Neutrophil (primary cell): ENCODE results near the gene GRIK3.

ENCODE experiments used
- H3K27ac ChIP-seq: fragments of 200-600 bp; sonication (generic); 2 replicates; pipeline ENCODE4 v1.5.1; 2016; ENCODE audit warnings: mild to moderate bottlenecking, moderate library complexity
- H3K27me3 ChIP-seq: fragments of 200-600 bp; sonication (generic); 2 replicates; pipeline ENCODE4 v1.6.0; 2016; ENCODE audit warnings: mild to moderate bottlenecking
- H3K36me3 ChIP-seq: fragments of 200-600 bp; sonication (generic); 2 replicates; pipeline ENCODE4 v1.5.1; 2017
- H3K4me1 ChIP-seq, 2 experiments: fragments of 200-600 bp in 1 of 2; sonication (generic) in 1 of 2; 1 replicate in 1 of 2; 2 replicates in 1 of 2; pipeline versions ENCODE4 v1.5.1 to v1.6.1; 2013 to 2016; ENCODE audit warnings: low read depth in 1 of 2, low read length in 1 of 2, mild to moderate bottlenecking in 1 of 2, moderate library complexity in 1 of 2; ENCODE audit not compliant: control insufficient read depth in 1 of 2, insufficient read depth in 1 of 2
- H3K4me3 ChIP-seq, 2 experiments: fragments of 200-600 bp in 1 of 2; sonication (generic) in 1 of 2; 1 replicate in 1 of 2; 2 replicates in 1 of 2; pipeline ENCODE4 v1.5.1; 2013 to 2016; ENCODE audit warnings: low read depth in 1 of 2, low read length in 1 of 2, mild to moderate bottlenecking in 1 of 2, moderate library complexity in 1 of 2
- H3K9me3 ChIP-seq: fragments of 200-600 bp; sonication (generic); 2 replicates; pipeline ENCODE4 v1.5.1; 2016
- TF ChIP-seq, protein P1 (sequence below): fragments of 200-600 bp; sonication (generic); IDR thresholded peaks from 2 replicates; pipeline ENCODE4 v1.5.1; 2016; ENCODE audit warnings: antibody characterized with exemption

The GRIK3 gene

DNA sequence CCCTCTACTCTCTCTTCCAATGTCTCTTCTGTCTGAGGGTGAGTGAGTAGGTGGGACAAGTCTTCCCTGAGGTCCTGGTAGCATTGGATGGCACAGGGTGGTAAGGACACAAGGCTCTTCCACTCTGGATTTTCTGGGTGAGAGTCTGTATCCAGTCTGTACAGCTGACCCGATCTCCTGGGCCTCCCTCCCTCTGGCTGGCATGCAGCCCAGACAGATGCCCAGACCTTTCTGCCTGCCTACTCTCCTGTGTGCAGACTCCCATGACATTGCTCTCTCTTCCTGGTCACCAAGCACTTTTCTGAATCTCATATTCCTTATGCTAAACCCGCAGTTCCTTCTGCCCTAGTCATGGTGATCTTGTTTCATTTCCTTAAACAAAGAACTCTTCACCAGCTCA lies 100.3 kb downstream of the GRIK3 start:
- no peak overlapping the region for H3K4me3 ChIP-seq
- no peaks in the 10 kb centered on the region for H3K9me3 ChIP-seq
- TF ChIP-seq, protein P1, sequence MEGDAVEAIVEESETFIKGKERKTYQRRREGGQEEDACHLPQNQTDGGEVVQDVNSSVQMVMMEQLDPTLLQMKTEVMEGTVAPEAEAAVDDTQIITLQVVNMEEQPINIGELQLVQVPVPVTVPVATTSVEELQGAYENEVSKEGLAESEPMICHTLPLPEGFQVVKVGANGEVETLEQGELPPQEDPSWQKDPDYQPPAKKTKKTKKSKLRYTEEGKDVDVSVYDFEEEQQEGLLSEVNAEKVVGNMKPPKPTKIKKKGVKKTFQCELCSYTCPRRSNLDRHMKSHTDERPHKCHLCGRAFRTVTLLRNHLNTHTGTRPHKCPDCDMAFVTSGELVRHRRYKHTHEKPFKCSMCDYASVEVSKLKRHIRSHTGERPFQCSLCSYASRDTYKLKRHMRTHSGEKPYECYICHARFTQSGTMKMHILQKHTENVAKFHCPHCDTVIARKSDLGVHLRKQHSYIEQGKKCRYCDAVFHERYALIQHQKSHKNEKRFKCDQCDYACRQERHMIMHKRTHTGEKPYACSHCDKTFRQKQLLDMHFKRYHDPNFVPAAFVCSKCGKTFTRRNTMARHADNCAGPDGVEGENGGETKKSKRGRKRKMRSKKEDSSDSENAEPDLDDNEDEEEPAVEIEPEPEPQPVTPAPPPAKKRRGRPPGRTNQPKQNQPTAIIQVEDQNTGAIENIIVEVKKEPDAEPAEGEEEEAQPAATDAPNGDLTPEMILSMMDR: no peak
- no peak overlapping the region for H3K27ac ChIP-seq
- H3K4me1 ChIP-seq: no peaks in the 10 kb centered on the region
- H3K36me3 ChIP-seq: no peaks in the 10 kb centered on the region
- H3K27me3 ChIP-seq: peaks cover 27% of the 10 kb centered on the region

DNA sequence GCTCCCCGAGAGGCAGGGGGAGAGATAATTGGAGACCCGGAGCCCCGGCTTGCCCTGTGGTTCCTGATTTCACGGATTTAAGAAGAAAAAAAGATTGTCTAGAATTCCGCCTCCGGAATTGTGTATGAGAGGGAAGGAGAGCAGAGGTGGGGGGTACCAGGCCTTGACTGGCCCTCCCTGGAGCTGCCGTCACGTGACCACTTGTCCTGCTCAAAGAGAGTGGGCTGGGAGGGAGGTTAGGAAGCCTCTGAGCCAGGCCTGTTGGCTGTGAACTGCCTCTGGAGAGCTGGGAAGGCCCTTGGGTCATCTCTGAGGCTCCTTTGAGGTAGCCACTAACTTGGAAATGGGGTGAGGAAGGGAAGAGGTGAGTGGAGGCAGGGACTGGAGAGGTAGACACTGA lies 106.5 kb downstream of the GRIK3 start:
- H3K9me3 ChIP-seq: no peaks in the 10 kb centered on the region
- H3K27me3 ChIP-seq: peaks cover 16% of the 10 kb centered on the region
- H3K4me1 ChIP-seq: no peaks in the 10 kb centered on the region
- TF ChIP-seq, protein P1: no peak
- H3K4me3 ChIP-seq: no peak overlapping the region
- no peak overlapping the region for H3K27ac ChIP-seq
- no peaks in the 10 kb centered on the region for H3K36me3 ChIP-seq

DNA sequence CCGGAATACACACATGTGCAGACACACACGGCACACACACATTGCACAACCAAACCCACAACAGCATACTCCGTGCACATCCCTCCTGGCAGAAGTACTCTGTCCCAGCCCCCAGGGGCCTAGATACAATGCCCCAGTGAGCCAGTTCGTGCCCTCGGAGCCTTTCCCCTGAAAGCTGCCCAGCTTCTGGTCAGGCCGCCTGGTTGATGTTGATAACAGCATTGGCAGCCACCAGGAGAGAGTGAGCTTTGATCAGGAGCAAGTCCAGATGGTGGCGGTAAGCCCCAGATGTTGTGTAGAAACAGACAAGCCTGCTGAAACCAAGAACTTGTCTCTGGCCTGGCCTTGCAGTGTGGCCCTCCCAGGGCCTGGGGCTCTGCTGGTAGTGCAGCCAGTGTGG lies 109.1 kb downstream of the GRIK3 start:
- Histone ChIP-seq H3K4me1 (no peaks in the 10 kb centered on the region), H3K9me3 (no peaks in the 10 kb centered on the region), H3K27me3 (no peaks in the 10 kb centered on the region), H3K36me3 (no peaks in the 10 kb centered on the region), H3K4me3 (no peak overlapping the region), H3K27ac (no peak overlapping the region)
- TF ChIP-seq, protein P1: no peak

DNA sequence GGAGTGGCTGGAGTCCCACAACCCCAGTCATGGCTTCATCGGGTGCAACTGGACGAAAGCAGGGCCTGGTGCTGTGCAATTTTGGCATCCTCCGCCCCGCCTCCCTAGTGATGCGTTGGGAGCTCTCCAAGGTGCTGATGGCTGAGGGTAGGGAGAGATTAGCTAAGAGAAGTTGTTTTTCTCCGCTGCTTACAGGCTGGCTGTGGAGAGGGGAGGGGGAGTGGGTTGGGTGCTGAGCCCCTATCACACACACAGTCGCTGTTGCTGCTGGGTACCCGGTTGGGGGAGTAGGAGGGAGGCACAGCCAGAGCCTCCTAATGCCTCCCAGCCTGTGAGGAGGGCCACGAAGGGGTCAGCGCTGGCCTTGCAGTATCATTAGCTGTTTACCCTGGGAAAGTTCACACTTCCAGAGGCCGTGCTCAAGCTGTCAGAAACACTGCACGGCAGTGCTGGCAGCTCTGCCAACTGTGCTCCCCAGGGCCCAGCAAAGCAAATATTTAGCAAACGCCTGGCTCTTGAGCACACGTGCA lies 110.0 kb downstream of the GRIK3 start:
- H3K4me1 ChIP-seq: no peaks in the 10 kb centered on the region
- no peaks in the 10 kb centered on the region for H3K36me3 ChIP-seq
- H3K9me3 ChIP-seq: no peaks in the 10 kb centered on the region
- H3K4me3 ChIP-seq: no peak overlapping the region
- H3K27me3 ChIP-seq: no peaks in the 10 kb centered on the region
- TF ChIP-seq, protein P1: no peak
- no peak overlapping the region for H3K27ac ChIP-seq

DNA sequence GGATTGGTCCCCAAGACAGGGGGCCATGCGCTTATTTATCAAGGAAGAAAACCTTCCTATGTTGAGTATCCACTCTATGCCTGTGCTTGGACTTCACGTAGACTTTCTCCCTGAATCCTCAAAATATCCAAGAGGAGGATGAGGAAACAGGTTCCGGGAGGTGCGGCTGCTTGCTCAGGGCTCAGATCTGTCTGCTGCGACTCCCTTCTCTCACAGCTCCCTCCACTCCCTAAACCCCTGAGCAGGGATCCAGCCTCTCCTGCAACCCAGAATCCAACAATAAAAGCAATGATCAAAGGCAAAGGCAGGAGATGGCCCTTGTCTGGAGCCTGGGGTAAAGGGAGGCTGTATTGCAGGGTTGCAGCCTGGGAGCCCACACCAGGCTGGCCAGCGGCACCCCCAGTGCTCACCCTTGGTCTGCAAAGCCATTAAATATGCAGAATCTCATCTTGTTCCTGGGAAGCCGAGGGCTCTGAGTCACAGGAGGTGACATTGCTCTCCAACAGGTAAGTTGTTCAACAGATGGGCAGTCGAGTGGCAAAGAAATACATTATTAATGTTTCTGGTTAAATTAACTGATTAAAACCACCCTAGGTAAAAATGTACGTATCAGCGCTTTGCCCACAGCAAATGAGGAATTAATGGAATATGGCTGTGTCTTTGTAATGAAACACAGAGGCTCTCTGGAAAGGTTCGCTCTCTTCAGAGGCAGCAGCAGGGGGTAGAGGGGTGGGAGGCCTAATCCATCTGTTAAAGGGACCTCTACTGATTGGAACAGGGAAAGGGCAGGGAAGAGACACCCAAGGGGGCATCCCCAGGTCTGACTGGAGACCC lies 111.5 kb downstream of the GRIK3 start:
- TF ChIP-seq, protein P1: no peak
- Histone ChIP-seq H3K36me3 (no peaks in the 10 kb centered on the region), H3K4me3 (no peak overlapping the region), H3K9me3 (no peaks in the 10 kb centered on the region), H3K27ac (no peak overlapping the region), H3K4me1 (no peaks in the 10 kb centered on the region), H3K27me3 (no peaks in the 10 kb centered on the region)
